ENCODE data around the gene VPS37C.

The VPS37C gene

DNA sequence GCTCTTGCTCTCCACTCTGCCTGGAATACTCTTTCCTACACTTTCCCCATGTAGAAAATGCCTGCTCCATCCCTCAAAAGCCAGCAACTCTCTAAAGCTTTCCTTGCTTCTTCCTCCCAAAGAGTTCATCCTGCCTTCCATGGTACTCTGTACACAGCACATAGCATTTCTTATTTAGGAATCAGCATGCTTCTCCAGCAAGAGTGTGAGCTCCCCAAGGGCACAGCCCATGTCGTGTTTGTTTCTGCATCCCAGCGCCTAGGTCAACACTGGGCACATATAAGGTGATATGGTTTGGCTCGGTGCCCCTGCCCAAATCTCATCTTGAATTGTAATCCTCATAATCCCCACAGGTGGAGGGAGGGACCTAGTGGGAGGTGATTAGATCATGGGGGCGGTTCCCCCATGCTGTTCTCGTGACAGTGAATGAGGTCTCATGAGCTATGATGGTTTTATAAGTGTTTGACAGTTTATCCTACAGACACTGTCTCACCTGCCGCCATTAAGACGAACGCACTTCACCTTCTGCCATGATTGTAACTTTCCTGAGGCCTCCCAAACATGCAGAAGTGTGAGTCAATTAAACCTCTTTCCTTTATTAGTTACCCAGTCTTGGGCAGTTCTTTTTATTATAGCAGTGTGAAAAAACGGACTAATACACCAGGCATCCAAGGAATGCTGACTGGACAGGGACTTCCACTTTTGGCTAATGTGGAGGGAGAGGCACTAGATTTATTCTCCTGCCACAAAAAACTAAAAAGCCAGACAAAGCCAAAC, 8.2 kb downstream of the VPS37C start:
- no peak overlapping the region for H3K4me3 ChIP-seq (ENCODE audit: low read depth, low read length)
- DNase-seq (ENCODE audit: low read depth), result peak; percentile 80
- TF ChIP-seq, protein P1, sequence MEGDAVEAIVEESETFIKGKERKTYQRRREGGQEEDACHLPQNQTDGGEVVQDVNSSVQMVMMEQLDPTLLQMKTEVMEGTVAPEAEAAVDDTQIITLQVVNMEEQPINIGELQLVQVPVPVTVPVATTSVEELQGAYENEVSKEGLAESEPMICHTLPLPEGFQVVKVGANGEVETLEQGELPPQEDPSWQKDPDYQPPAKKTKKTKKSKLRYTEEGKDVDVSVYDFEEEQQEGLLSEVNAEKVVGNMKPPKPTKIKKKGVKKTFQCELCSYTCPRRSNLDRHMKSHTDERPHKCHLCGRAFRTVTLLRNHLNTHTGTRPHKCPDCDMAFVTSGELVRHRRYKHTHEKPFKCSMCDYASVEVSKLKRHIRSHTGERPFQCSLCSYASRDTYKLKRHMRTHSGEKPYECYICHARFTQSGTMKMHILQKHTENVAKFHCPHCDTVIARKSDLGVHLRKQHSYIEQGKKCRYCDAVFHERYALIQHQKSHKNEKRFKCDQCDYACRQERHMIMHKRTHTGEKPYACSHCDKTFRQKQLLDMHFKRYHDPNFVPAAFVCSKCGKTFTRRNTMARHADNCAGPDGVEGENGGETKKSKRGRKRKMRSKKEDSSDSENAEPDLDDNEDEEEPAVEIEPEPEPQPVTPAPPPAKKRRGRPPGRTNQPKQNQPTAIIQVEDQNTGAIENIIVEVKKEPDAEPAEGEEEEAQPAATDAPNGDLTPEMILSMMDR (conservative IDR thresholded peaks at IDR 0.05; ENCODE audit: low read depth, low read length), result no peak

GRCh38 chr11:61151545-61152252, 9.5 kb downstream of the VPS37C start:
- no peak for DNase-seq (ENCODE audit: low read depth)
- no peak overlapping the region for H3K4me3 ChIP-seq (ENCODE audit: low read depth, low read length)
- TF ChIP-seq, protein P1 (conservative IDR thresholded peaks at IDR 0.05; ENCODE audit: low read depth, low read length), result no peak

DNA sequence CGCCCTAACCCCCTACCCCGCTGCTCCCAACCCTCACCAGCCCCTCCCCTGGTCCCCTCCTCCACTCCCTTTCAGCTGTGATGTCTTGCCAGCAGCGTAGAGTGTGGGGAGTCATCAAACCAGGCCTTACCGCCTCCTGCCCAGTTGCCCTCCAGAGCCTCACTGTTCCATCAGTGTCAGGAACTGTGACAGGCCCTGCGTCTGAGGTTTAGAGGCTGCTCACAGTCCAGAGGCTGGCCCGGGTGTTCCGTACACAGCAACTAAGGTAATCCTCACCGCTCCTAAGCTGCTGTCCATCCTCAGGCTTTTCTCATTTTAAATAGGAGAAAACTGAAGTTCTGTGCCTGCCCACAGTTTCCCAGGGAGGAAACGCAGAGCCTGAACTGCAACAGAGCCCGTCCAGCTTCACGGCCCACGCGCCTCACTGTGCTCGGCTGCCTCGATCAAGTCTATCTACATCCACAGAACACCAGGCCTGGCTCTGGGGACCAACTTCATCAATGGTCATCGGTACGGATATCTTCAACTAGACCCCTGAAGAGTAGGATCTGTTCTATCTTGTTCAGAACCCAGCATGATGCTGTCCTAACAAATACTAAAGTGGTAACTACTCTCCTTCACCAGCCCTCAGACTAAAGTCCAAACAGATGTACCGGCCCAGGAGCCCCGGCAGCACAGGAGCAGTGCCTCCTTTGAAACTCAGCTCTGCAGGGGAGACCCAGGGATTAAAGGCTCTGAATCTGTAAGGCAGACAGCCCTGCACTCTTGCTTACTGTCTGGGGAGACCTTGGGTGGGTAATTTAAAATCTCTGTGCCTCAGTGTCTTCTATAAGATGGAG, 10.3 kb downstream of the VPS37C start:
- DNase-seq (ENCODE audit: low read depth), result no peak
- no peak overlapping the region for H3K4me3 ChIP-seq (ENCODE audit: low read depth, low read length)
- TF ChIP-seq, protein P1 (conservative IDR thresholded peaks at IDR 0.05; ENCODE audit: low read depth, low read length), result no peak

- TF ChIP-seq, protein P1 (conservative IDR thresholded peaks at IDR 0.05; ENCODE audit: low read depth, low read length), result no peak
- H3K4me3 ChIP-seq (ENCODE audit: low read depth, low read length), result no peak overlapping the region
- peak; percentile 29 for DNase-seq (ENCODE audit: low read depth)
Observed at GRCh38 chr11:61149624-61150615, 11.3 kb downstream of the VPS37C start.

- TF ChIP-seq, protein P1 (conservative IDR thresholded peaks at IDR 0.05; ENCODE audit: low read depth, low read length), result no peak
- no peak overlapping the region for H3K4me3 ChIP-seq (ENCODE audit: low read depth, low read length)
- no peak for DNase-seq (ENCODE audit: low read depth)
Observed at GRCh38 chr11:61147791-61148620, 13.2 kb downstream of the VPS37C start.
